Gastrocnemius medialis (tissue), 4 donors: ENCODE data around the gene MSI2.

Experiments
- POLR2A ChIP-seq, 2 donors: fragments of 450-650 bp; IDR thresholded peaks; one replicate each; pipeline ENCODE4 v1.6.1; 2017; ENCODE audit warnings: antibody characterized with exemption in 2 of 2, mild to moderate bottlenecking in 2 of 2, moderate library complexity in 2 of 2
- TF ChIP-seq, protein P1 (sequence below), 5 experiments: fragments of 450-650 bp in 3 of 5; fragments of 200-600 bp in 2 of 5; sonication (generic) in 2 of 5; IDR thresholded peaks in 4 of 5; conservative IDR thresholded peaks in 1 of 5; 1 replicate in 4 of 5; 2 replicates in 1 of 5; pipeline ENCODE4 v1.5.1; 2016 to 2019; ENCODE audit warnings: antibody characterized with exemption in 5 of 5, mild to moderate bottlenecking in 3 of 5, moderate library complexity in 3 of 5

- TF ChIP-seq, protein P1, sequence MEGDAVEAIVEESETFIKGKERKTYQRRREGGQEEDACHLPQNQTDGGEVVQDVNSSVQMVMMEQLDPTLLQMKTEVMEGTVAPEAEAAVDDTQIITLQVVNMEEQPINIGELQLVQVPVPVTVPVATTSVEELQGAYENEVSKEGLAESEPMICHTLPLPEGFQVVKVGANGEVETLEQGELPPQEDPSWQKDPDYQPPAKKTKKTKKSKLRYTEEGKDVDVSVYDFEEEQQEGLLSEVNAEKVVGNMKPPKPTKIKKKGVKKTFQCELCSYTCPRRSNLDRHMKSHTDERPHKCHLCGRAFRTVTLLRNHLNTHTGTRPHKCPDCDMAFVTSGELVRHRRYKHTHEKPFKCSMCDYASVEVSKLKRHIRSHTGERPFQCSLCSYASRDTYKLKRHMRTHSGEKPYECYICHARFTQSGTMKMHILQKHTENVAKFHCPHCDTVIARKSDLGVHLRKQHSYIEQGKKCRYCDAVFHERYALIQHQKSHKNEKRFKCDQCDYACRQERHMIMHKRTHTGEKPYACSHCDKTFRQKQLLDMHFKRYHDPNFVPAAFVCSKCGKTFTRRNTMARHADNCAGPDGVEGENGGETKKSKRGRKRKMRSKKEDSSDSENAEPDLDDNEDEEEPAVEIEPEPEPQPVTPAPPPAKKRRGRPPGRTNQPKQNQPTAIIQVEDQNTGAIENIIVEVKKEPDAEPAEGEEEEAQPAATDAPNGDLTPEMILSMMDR (IDR thresholded peaks at IDR 0.05 in 4 of 5, conservative IDR thresholded peaks at IDR 0.05 in 1 of 5) = no peak
- no peak for TF ChIP-seq POLR2A (IDR thresholded peaks at IDR 0.05)
Observed at GRCh38 chr17:57562184-57562698, 305.9 kb downstream of the MSI2 start.
